Right lobe of liver (tissue), 4 donors: ENCODE results near the gene NUTF2.

Experiments
- CTCF ChIP-seq, 4 donors: fragments of 200-600 bp in 3 of 4; fragments of 450-650 bp in 1 of 4; IDR thresholded peaks; one replicate each; pipeline versions ENCODE4 v1.5.1 to v1.8.0; 2016 to 2022; ENCODE audit warnings: antibody characterized with exemption in 4 of 4, mild to moderate bottlenecking in 2 of 4
- POLR2A ChIP-seq: fragments of 450-650 bp; IDR thresholded peaks from one replicate; pipeline ENCODE4 v1.6.1; 2017; ENCODE audit warnings: antibody characterized with exemption, mild to moderate bottlenecking
- donor health status: DM: no; HTN: no; CAD: no.
- donor health status: DM: no; HTN: no; CAD: no.
- donor health status: DM: no; HTN: yes; CAD: no.

GRCh38 chr16:67833030-67833414, 13.7 kb upstream of the NUTF2 start:
- TF ChIP-seq POLR2A = no peak
- TF ChIP-seq CTCF (IDR thresholded peaks at IDR 0.05) = no peak
